ENCODE results near the gene SRP68. TPM values are rescaled to one million over a fixed set of nuclear protein-coding genes. Genes with fewer than 3 reads are reported as not detected.
"Not testable (repeated sequence)": the region's sequence is repeated elsewhere in the genome, so short reads cannot be mapped to it uniquely, and the experiment has no call there.

The SRP68 gene
- total RNA-seq, 1 donor from 2014 or later: 31.7 TPM

DNA sequence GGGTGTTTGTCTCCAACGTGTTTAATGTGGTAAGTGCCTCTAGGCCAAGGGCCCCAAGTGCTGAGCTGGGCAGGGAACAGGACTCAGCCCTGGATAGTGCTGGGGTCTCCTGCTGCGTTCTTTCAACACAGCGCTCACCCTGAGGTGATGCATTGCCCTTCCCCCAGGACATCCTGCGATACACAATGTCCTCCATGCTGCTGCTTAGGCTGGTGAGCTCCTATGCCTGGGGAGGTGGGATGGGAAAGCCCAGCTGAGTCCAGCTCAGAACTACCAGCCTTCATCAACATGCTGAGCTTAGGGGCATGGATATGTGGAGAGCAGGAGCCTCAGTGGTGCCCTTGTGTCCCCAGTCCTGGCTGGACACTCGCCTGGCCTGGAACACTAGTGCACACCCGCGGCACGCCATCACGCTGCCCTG is 7.2 kb upstream of the SRP68 start:
- H3K27ac Mint-ChIP-seq: no peak overlapping the region
- peak overlapping the region; percentile 83 for H3K4me2 ChIP-seq
- no peaks in the 10 kb centered on the region for H3K36me3 ChIP-seq

DNA sequence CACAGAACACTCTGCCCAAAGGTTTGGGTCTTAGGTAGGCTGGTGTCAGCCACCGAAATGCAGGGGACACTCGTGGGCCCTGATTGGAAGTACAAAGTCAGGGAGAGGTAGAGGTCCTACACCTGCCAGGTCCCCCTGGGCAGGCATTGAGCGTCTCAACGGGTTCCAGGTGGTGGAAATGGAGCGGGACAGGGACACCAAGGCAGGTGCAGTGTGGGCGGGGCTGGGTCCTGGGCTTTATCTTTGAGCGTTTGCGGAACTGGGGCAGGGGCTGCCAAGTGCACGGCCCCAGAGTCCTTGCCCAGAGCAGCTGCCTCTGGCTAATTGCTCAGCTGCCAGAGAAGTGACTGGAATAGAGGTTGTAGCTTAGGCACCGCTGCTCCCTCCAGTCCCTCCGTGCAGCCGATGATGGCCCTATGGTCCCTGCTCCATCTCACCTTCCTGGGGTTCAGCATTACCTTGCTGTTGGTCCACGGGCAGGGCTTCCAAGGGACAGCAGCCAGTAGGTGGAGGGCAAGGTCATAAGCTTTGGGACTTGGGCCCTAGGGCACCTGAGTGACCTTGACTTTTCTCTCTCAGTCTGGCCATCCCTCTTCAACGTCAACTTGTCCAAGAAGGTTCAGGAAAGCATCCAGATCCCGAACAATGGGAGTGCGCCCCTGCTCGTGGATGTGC is 6.7 kb upstream of the SRP68 start, which contains the start of gene ZACN:
TSS of gene ZACN (plus strand) at position 323 of the 675 bp plus-strand sequence. CDS start at position 406, 83 bp downstream.
- Histone ChIP-seq H3K4me1 (peaks cover 39% of the 10 kb centered on the region), H3F3A (ENCODE audit: low read depth) (peaks cover 35% of the 10 kb centered on the region), H3K4me3 (peak within 1 kb of the TSS; percentile 40), H3K36me3 (no peaks in the 10 kb centered on the region), H4K20me1 (ENCODE audit: low read depth) (peaks cover 46% of the 10 kb centered on the region), H2AFZ (replicated peaks) (no peak within 1 kb of the TSS), H3K27ac (no peak within 1 kb of the TSS), H3K9ac (no peak within 1 kb of the TSS), H3K79me2 (ENCODE audit: low read depth) (no peaks in the 10 kb centered on the region), H3K4me2 (peak within 1 kb of the TSS; percentile 83), H3K9me3 (ENCODE audit: low read depth) (no peaks in the 10 kb centered on the region), H3K27me3 (peaks cover 67% of the 10 kb centered on the region)
- Mint-ChIP-seq H3K4me1 (peaks cover 21% of the 10 kb centered on the region), H3K36me3 (no peaks in the 10 kb centered on the region), H3K4me3 (peak within 1 kb of the TSS; percentile 59), H3K27me3 (ENCODE audit: insufficient read depth, low read depth) (peaks cover 62% of the 10 kb centered on the region), H3K27ac (no peak within 1 kb of the TSS), H3K9me3 (no peaks in the 10 kb centered on the region)
- TF ChIP-seq EZH2 (IDR thresholded peaks at IDR 0.05): no peak
- no peak for TF ChIP-seq EZH2phosphoT487 (IDR thresholded peaks at IDR 0.05)
- TF ChIP-seq, protein P1, sequence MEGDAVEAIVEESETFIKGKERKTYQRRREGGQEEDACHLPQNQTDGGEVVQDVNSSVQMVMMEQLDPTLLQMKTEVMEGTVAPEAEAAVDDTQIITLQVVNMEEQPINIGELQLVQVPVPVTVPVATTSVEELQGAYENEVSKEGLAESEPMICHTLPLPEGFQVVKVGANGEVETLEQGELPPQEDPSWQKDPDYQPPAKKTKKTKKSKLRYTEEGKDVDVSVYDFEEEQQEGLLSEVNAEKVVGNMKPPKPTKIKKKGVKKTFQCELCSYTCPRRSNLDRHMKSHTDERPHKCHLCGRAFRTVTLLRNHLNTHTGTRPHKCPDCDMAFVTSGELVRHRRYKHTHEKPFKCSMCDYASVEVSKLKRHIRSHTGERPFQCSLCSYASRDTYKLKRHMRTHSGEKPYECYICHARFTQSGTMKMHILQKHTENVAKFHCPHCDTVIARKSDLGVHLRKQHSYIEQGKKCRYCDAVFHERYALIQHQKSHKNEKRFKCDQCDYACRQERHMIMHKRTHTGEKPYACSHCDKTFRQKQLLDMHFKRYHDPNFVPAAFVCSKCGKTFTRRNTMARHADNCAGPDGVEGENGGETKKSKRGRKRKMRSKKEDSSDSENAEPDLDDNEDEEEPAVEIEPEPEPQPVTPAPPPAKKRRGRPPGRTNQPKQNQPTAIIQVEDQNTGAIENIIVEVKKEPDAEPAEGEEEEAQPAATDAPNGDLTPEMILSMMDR (IDR thresholded peaks at IDR 0.05): no peak
- no peak for DNase-seq (ENCODE audit: low spot score)

More for the DNA sequence above, 7.2 kb upstream of the SRP68 start:
- Histone ChIP-seq H3K4me1 (peaks cover 34% of the 10 kb centered on the region), H3K27ac (no peak overlapping the region), H3K9me3 (ENCODE audit: low read depth) (no peaks in the 10 kb centered on the region), H3K27me3 (peaks cover 62% of the 10 kb centered on the region), H3K79me2 (ENCODE audit: low read depth) (no peaks in the 10 kb centered on the region), H3K4me3 (peak overlapping the region; percentile 40), H3K9ac (no peak overlapping the region), H3F3A (ENCODE audit: low read depth) (peaks cover 35% of the 10 kb centered on the region), H2AFZ (replicated peaks) (no peak overlapping the region), H4K20me1 (ENCODE audit: low read depth) (peaks cover 46% of the 10 kb centered on the region)
- Mint-ChIP-seq H3K9me3 (no peaks in the 10 kb centered on the region), H3K4me1 (peaks cover 21% of the 10 kb centered on the region), H3K4me3 (no peak overlapping the region), H3K27me3 (ENCODE audit: insufficient read depth, low read depth) (peaks cover 63% of the 10 kb centered on the region), H3K36me3 (peaks cover 2% of the 10 kb centered on the region)
- no peak for TF ChIP-seq EZH2 (IDR thresholded peaks at IDR 0.05)
- no peak for TF ChIP-seq EZH2phosphoT487 (IDR thresholded peaks at IDR 0.05)
- TF ChIP-seq, protein P1 (IDR thresholded peaks at IDR 0.05): no peak
- no peak for DNase-seq (ENCODE audit: low spot score)

DNA sequence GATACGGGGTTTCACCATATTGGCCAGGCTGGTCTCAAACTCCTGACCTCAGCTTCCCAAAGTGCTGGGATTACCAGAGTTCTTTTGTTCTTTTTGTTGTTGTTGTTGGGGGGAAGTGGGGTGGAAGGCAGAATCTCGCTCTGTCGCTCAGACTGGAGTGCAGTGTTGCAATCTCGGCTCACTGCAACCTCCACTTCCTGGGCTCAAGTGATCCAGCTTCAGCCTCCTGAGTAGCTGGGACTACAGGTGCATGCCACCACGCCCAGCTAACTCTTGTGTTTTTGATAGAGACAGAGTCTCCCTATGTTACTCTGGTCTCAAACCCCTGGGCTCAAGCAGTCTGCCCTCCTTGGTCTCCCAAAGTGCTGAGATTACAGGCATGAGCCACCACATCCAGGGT is 6.1 kb upstream of the SRP68 start:
- not testable (repeated sequence) for H3K36me3 ChIP-seq; H3K36me3 Mint-ChIP-seq; H2AFZ ChIP-seq (replicated peaks); H3K27ac ChIP-seq; H3K79me2 ChIP-seq (ENCODE audit: low read depth); H3K27ac Mint-ChIP-seq; H3K9me3 Mint-ChIP-seq; H3K9me3 ChIP-seq (ENCODE audit: low read depth); H3K9ac ChIP-seq; DNase-seq (ENCODE audit: low spot score); H3K4me2 ChIP-seq; H3K4me3 ChIP-seq
- H3K4me3 Mint-ChIP-seq: peak overlapping the region; percentile 59
- Histone ChIP-seq H3K4me1 (peaks cover 39% of the 10 kb centered on the region), H3F3A (ENCODE audit: low read depth) (peaks cover 35% of the 10 kb centered on the region), H4K20me1 (ENCODE audit: low read depth) (peaks cover 46% of the 10 kb centered on the region), H3K27me3 (peaks cover 74% of the 10 kb centered on the region)
- peaks cover 21% of the 10 kb centered on the region for H3K4me1 Mint-ChIP-seq
- H3K27me3 Mint-ChIP-seq (ENCODE audit: insufficient read depth, low read depth): peaks cover 69% of the 10 kb centered on the region

DNA sequence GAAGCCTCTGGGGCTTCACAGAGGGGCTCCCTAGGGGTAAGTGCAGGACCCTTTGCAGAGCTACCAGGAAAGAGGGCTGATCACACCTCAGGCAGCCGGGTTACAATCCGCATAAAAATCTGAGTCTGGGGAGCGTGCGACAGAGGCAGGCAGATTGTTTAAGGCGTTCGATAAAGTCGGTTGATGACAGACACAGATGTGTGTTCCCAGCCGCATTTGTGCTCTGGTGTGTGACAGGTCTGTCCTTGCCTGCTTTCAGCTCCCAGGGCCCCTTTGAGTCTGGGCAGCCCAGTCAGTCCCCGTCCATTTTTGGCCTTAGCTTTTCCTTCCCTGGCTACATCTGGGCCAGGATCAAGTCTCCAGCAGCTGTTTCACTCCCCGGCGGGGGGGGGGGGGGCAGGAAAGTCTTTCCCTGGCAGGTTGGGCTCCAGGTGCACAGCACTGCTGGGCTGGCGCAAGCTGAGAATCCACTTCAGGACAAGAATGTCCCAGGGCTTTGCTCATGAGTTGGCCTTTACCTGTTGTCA is 5.3 kb upstream of the SRP68 start:
- no peak overlapping the region for H3K9ac ChIP-seq
- TF ChIP-seq, protein P1 (IDR thresholded peaks at IDR 0.05): no peak
- no peak for TF ChIP-seq EZH2phosphoT487 (IDR thresholded peaks at IDR 0.05)
- no peak for TF ChIP-seq EZH2 (IDR thresholded peaks at IDR 0.05)
- no peak overlapping the region for H3K27ac ChIP-seq
- no peak overlapping the region for H3K4me3 ChIP-seq
- Mint-ChIP-seq H3K9me3 (no peaks in the 10 kb centered on the region), H3K4me3 (peak overlapping the region; percentile 21), H3K27ac (no peak overlapping the region), H3K36me3 (no peaks in the 10 kb centered on the region), H3K4me1 (peaks cover 24% of the 10 kb centered on the region), H3K27me3 (ENCODE audit: insufficient read depth, low read depth) (peaks cover 67% of the 10 kb centered on the region)
- H3K4me1 ChIP-seq: peaks cover 43% of the 10 kb centered on the region
- H3K27me3 ChIP-seq: peaks cover 80% of the 10 kb centered on the region
- no peaks in the 10 kb centered on the region for H3K9me3 ChIP-seq (ENCODE audit: low read depth)
- peaks cover 35% of the 10 kb centered on the region for H3F3A ChIP-seq (ENCODE audit: low read depth)
- no peaks in the 10 kb centered on the region for H3K79me2 ChIP-seq (ENCODE audit: low read depth)
- no peaks in the 10 kb centered on the region for H3K36me3 ChIP-seq
- no peak overlapping the region for H2AFZ ChIP-seq (replicated peaks)
- DNase-seq (ENCODE audit: low spot score): no peak
- no peak overlapping the region for H3K4me2 ChIP-seq
- H4K20me1 ChIP-seq (ENCODE audit: low read depth): peaks cover 45% of the 10 kb centered on the region

Measured in neural progenitor cell (in vitro differentiated cells).